Activated naive CD4-positive, alpha-beta T cell treated with anti-CD3 and anti-CD28 coated beads, Interleukin-2, amount 10 ng/mL, durations not matched to agents 7 days and 5 days (primary cell): Measurements from ENCODE around the gene MAPK8IP3.
"Not testable (repeated sequence)": the region's sequence is repeated elsewhere in the genome, so short reads cannot be mapped to it uniquely, and the experiment has no call there.

ENCODE experiments used
- CTCF ChIA-PET: fragments of 350-600 bp; sonication (Branson Sonifier 250); formaldehyde crosslinking; loops from one replicate; lab custom pipeline; 2021; ENCODE audit warnings: antibody characterized with exemption; lab: Charles Lee
- DNase-seq: peaks from one replicate; pipeline ENCODE4 v3.0.0-alpha.2; 2020
- H3K27ac Mint-ChIP-seq: one replicate; pipeline ENCODE4 v1.8.0; 2021; ENCODE audit warnings: mild to moderate bottlenecking, moderate library complexity, mixed read lengths
- H3K27me3 Mint-ChIP-seq: one replicate; pipeline ENCODE4 v1.8.0; 2021; ENCODE audit warnings: mild to moderate bottlenecking, mixed read lengths
- H3K36me3 Mint-ChIP-seq: one replicate; pipeline ENCODE4 v1.8.0; 2021; ENCODE audit warnings: mixed read lengths
- H3K4me1 Mint-ChIP-seq: one replicate; pipeline ENCODE4 v1.8.0; 2021; ENCODE audit warnings: mixed read lengths
- H3K4me3 Mint-ChIP-seq: one replicate; pipeline ENCODE4 v1.8.0; 2021; ENCODE audit warnings: mild to moderate bottlenecking, moderate library complexity, mixed read lengths
- H3K9me3 Mint-ChIP-seq: one replicate; pipeline ENCODE4 v1.8.0; 2021; ENCODE audit warnings: mixed read lengths

MAPK8IP3 gene

DNA sequence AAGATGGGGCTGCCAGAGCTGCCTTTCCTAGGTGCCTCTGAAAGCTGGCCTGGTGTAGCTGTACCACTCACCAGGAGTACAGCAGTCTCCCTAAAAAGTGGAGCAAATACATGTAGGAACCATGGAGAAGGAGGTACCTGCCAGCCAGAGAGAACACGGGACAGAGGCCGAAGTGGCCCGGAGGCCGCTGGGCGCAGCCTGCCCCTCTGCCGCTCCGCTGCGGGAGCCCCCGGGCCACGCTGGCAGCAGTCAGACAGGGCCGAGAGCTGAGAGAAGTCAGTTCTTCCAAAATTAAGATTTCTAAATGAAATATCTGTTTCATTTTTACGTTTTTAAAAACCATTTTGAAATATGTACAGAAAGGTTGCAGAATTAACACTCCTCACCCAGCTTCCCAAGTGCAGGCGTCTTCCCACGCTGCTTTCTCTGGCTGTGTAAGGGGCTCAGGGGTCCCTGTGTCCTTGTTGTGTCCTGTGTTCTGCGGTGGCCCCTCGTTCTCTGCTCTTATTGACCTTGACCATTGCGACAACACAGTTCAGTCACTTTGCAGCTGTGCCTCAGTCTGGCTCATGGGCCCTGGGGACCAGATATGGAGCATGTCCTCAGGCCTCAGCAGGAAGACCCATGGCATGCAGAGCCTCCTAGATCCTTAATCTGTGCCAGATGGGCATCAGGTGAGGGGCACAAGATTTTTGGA lies 5.0 kb downstream of the MAPK8IP3 start:
- CTCF ChIA-PET = interaction anchor here (0.7 kb wide), 1 partner anchor 13 kb away, joined by 3 read pairs; no protein-coding TSS in a partner anchor
- H3K36me3 Mint-ChIP-seq = peaks cover 11% of the 10 kb centered on the region
- no peaks in the 10 kb centered on the region for H3K9me3 Mint-ChIP-seq
- no peaks in the 10 kb centered on the region for H3K27me3 Mint-ChIP-seq
- H3K4me1 Mint-ChIP-seq = peaks cover 17% of the 10 kb centered on the region
- DNase-seq = no peak
- no peak overlapping the region for H3K27ac Mint-ChIP-seq
- H3K4me3 Mint-ChIP-seq = no peak overlapping the region

DNA sequence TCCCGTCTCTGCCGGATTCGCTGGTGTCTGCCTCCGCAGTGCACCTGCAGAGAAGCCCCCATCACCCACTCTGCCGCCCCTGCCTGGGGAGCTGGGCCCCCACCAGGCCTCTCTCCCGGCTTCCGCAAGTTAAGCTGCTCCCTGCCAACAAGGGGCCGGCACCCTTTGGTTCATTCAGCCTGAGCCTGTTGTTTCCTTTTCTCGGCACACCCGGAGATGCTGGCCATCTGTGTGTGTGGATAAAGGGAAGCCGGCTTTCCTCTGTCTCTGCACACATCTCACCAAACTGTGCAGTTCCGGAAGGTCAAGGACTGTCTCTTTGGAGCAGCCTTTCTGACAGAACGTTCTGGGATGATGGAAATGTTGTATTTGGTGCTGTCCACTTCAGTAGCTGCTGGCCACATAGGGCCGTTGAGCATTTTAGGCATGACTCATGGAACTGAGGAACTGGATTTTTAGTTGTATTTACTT lies 6.8 kb downstream of the MAPK8IP3 start:
- no peaks in the 10 kb centered on the region for H3K27me3 Mint-ChIP-seq
- H3K9me3 Mint-ChIP-seq = no peaks in the 10 kb centered on the region
- peaks cover 4% of the 10 kb centered on the region for H3K36me3 Mint-ChIP-seq
- peaks cover 11% of the 10 kb centered on the region for H3K4me1 Mint-ChIP-seq
- H3K4me3 Mint-ChIP-seq = no peak overlapping the region
- H3K27ac Mint-ChIP-seq = peak overlapping the region; percentile 24
- CTCF ChIA-PET = no interaction called here
- DNase-seq = no peak

DNA sequence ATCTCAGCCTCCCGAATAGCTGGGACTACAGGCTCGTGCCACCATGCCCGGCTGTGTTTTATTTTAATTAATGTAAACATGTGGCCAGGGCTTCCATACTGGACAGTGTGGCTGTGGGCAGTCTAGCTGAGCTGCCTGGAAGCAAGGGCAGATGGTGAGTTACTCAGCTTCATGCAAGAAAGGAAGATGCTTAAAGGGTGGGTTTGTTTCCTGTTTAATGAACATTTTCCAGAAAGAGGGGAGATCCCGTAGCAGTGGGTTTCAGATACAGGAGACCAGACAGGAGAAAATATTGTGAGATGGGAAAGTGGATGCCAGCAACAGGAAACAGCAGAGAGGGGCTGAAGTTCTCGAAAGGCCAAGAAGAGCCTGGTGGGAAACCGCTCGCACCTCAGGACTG lies 7.3 kb downstream of the MAPK8IP3 start:
- H3K4me1 Mint-ChIP-seq = peaks cover 6% of the 10 kb centered on the region
- no peaks in the 10 kb centered on the region for H3K9me3 Mint-ChIP-seq
- H3K27me3 Mint-ChIP-seq = no peaks in the 10 kb centered on the region
- H3K4me3 Mint-ChIP-seq = no peak overlapping the region
- CTCF ChIA-PET = no interaction called here
- no peak for DNase-seq
- no peak overlapping the region for H3K27ac Mint-ChIP-seq
- H3K36me3 Mint-ChIP-seq = peaks cover 4% of the 10 kb centered on the region

DNA sequence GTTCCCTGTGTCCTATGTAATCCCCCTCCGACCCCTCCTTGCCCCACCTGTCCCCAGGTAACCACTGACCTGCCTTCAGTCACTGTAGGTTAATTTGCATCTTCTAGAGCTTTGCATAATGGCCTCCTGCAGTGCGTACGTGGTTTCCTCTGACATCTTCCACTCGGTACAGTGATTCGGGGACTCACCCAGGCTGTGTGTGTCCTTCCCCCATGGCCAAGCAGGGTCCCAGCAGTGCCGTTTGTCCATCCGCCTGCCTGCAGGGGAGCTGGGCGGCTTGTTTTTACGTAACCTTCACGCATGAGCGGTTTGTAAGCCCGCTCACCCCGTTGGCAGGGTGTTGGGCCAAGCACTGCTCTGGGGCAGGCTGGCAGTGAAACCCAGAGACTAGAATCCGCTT lies 7.9 kb downstream of the MAPK8IP3 start:
- no peaks in the 10 kb centered on the region for H3K9me3 Mint-ChIP-seq
- no peak for DNase-seq
- no peak overlapping the region for H3K27ac Mint-ChIP-seq
- H3K4me3 Mint-ChIP-seq = no peak overlapping the region
- H3K4me1 Mint-ChIP-seq = peaks cover 4% of the 10 kb centered on the region
- H3K27me3 Mint-ChIP-seq = no peaks in the 10 kb centered on the region
- CTCF ChIA-PET = interaction anchor here (0.7 kb wide), 1 partner anchor 9 kb away, joined by 4 read pairs; no protein-coding TSS in a partner anchor
- peaks cover 4% of the 10 kb centered on the region for H3K36me3 Mint-ChIP-seq

DNA sequence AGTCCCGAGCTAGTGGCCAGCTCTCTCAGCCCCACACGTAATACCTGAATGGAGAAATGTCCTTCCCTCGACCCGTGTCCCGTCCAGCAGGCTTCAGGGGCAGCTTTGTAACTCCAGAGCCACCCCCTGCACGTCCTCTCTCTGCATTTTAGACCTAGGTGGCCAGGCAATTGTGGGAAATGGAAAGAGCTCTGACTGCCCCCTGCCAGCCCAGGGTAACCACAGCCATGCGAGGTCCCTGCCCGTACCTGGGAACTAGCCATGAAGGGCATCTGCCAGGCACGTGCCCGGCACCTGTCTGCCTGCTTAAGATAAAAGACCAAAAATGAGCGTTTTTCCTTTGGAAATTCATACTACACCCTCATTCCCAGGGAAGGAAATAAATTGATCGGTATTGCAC lies 9.2 kb downstream of the MAPK8IP3 start:
- H3K36me3 Mint-ChIP-seq = peaks cover 4% of the 10 kb centered on the region
- CTCF ChIA-PET = interaction anchor here (0.8 kb wide), 1 partner anchor 17 kb away, joined by 3 read pairs; no protein-coding TSS in a partner anchor
- H3K9me3 Mint-ChIP-seq = no peaks in the 10 kb centered on the region
- H3K4me3 Mint-ChIP-seq = no peak overlapping the region
- no peak overlapping the region for H3K27ac Mint-ChIP-seq
- no peaks in the 10 kb centered on the region for H3K27me3 Mint-ChIP-seq
- DNase-seq = no peak
- peaks cover 16% of the 10 kb centered on the region for H3K4me1 Mint-ChIP-seq

DNA sequence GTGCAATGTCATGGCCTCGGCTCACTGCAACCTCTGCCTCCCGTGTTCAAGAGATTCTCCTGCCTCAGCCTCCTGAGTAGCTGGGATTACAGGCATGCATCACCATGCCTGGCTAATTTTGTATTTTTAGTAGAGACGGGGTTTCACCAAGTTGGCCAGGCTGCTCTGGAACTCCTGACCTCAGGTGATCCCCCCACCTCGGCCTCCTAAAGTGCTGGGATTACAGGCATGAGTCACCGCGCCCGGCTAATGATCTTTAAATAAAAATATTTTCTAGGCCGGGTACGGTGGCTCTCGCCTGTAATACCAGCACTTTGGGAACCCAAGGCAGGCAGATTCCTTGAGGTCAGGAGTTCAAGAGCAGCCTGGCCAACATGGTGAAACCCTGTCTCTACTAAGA lies 12.2 kb downstream of the MAPK8IP3 start:
- H3K36me3 Mint-ChIP-seq, H3K4me3 Mint-ChIP-seq, H3K9me3 Mint-ChIP-seq, DNase-seq, H3K27ac Mint-ChIP-seq, H3K27me3 Mint-ChIP-seq, CTCF ChIA-PET: not testable (repeated sequence)
- peaks cover 40% of the 10 kb centered on the region for H3K4me1 Mint-ChIP-seq

DNA sequence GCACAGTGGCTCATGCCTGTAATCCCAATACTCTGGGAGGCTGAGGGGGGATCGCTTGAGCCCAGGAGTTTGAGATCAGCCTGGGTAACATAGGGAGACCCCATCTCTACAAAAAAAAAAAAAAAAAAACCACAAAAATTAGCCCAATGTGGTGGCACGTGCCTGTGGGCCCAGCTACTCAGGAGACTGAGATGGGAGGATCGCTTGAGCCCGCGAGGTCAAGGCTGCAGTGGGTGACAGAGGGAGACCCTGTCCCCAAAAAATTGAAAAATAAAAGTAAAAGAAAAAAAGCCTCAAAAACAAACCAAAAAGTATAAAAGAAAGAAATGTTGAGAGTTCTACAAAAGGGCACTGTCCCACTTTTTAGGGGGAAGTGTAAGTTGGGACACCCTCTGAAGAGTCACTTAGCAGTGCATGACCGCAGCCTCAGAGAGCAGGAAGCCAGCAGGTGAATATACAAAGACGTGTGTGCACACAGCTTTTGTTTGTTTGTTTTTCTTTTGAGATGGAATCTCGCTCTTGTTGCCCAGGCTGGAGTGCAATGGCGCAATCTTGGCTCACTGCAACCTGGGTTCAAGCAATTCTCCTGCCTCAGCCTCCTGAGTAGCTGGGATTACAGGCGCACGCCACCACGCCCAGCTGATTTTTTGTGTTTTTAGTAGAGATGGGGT lies 13.7 kb downstream of the MAPK8IP3 start:
- CTCF ChIA-PET, H3K9me3 Mint-ChIP-seq, H3K36me3 Mint-ChIP-seq, H3K4me3 Mint-ChIP-seq, H3K27me3 Mint-ChIP-seq: not testable (repeated sequence)
- DNase-seq = peak; percentile 35
- H3K4me1 Mint-ChIP-seq = peaks cover 46% of the 10 kb centered on the region
- H3K27ac Mint-ChIP-seq = peak overlapping the region; percentile 77

DNA sequence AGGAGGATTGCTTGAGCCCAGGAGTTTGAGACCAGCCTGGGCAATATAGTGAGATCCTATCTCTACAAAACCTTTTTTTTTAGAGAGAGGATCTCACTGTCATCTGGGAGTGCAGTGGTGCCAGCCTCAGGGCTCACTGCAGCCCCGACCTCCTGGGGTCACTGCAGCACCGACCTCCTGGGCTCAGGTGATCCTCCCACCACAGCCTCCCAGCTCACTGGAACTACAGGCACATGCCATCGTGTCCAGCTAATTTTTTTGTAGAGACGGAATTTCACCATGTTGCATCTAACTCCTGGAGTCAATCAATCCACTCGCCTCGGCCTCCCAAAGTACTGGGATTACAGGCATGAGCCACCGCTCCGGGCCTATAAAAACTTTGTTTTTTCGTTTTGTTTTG lies 15.4 kb downstream of the MAPK8IP3 start:
- peaks cover 46% of the 10 kb centered on the region for H3K4me1 Mint-ChIP-seq
- H3K27me3 Mint-ChIP-seq = no peaks in the 10 kb centered on the region
- H3K4me3 Mint-ChIP-seq = no peak overlapping the region
- no peak for DNase-seq
- H3K9me3 Mint-ChIP-seq = no peaks in the 10 kb centered on the region
- H3K27ac Mint-ChIP-seq = peak overlapping the region; percentile 75
- CTCF ChIA-PET = no interaction called here
- H3K36me3 Mint-ChIP-seq = peaks cover 7% of the 10 kb centered on the region

DNA sequence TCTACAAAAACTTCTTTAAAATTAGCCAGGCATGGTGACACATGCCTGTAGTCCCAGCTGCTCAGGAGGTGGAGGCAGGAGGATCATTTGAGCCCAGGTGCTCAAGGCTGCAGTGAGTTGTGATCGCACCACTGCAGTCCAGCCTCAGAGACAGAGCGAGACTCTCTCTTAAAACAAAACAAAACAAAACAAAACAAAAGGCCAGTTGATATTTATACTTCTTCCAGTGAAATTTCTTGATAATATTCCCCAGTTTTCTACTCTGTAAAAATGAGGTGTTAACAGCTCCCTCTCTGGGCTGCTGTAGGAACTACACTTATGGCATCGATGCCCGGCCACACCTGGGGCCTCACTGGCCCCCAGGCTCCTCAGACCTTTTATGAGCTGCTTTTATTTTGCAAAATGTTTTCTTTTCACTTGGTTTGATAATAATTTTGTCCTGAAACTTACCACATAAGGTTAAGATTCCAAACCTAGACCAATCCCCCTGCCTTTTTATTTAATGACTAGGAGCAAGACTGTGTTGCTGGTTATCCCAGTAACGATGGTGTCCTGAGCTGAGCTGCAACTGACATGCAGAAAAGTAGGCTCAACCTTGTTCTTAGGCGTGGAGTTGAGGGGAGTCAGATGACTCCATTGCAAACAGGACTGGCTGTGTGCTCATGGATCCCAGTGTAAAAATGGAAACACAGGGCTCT lies 17.6 kb downstream of the MAPK8IP3 start:
- H3K4me1 Mint-ChIP-seq = peaks cover 46% of the 10 kb centered on the region
- CTCF ChIA-PET = interaction anchor here (0.6 to 1.4 kb wide), 11 partner anchors 13 to 621 kb away, joined by 3 to 4 read pairs (median 3); no protein-coding TSS in a partner anchor
- no peaks in the 10 kb centered on the region for H3K9me3 Mint-ChIP-seq
- no peak overlapping the region for H3K4me3 Mint-ChIP-seq
- H3K27ac Mint-ChIP-seq = peak overlapping the region; percentile 72
- DNase-seq = peak; percentile 64
- peaks cover 17% of the 10 kb centered on the region for H3K36me3 Mint-ChIP-seq
- H3K27me3 Mint-ChIP-seq = no peaks in the 10 kb centered on the region

DNA sequence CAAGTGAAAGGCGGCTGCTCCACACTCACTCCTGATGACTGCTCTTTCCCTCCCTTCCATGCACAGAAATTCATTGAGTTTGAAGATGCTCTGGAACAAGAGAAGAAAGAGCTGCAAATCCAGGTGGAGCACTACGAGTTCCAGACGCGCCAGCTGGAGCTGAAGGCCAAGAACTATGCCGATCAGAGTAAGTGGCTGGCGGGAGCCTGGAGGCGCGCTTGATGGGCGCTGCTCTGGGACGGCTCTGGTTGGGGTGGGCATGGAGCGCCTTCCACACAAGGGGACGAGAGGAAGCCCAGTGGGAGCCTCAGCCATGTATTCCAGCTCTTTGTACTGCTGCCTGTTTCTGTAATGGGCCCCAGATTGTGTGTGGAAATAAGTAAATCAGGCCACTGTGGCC lies 18.5 kb downstream of the MAPK8IP3 start:
- peaks cover 38% of the 10 kb centered on the region for H3K4me1 Mint-ChIP-seq
- H3K27me3 Mint-ChIP-seq = no peaks in the 10 kb centered on the region
- no peak overlapping the region for H3K4me3 Mint-ChIP-seq
- DNase-seq = no peak
- H3K36me3 Mint-ChIP-seq = peaks cover 21% of the 10 kb centered on the region
- CTCF ChIA-PET = interaction anchor here (1.0 to 1.5 kb wide), 4 partner anchors 14 to 23 kb away, joined by 3 to 5 read pairs (median 4); no protein-coding TSS in a partner anchor
- H3K9me3 Mint-ChIP-seq = no peaks in the 10 kb centered on the region
- H3K27ac Mint-ChIP-seq = no peak overlapping the region

DNA sequence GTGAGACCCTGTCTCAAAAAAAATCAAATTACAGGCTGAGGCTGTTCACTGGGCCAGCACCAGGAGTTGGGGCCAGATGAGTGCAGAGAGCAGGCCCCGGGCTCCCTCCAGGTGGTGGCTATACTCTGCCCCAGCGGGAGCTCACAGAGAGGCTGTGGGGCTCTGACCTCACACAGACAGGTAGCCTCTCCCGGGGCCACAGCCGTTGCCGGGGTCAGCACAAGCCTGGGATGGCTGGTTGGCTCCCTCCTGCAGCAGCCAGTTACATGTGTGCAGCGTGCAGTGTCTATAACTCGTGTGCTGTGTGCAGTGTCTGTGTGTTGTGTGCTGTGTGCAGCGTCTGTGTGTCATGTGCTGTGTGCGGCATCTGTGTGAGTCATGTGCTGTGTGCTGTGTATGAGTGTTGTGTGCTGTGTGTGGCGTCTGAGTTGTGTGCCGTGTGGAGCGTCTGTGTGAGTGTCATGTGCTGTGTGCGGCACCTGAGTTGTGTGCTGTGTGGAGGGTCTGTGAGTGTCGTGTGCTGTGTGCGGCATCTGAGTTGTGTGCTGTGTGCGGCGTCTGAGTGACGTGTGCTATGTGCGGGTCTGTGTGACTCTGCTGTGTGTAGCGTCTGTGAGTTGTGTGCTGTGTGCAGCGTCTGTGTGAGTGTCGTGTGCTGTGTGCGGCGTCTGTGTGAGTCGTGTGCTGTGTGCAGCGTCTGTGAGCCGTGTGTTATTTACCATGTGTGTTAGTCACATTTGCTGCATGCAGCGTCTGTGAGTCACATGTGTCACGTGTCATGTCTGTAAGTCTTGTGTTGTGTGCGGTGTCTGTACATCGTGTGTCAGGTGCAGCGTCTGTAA lies 20.9 kb downstream of the MAPK8IP3 start:
- no peak overlapping the region for H3K4me3 Mint-ChIP-seq
- H3K9me3 Mint-ChIP-seq = no peaks in the 10 kb centered on the region
- H3K27me3 Mint-ChIP-seq = no peaks in the 10 kb centered on the region
- peaks cover 21% of the 10 kb centered on the region for H3K36me3 Mint-ChIP-seq
- CTCF ChIA-PET = no interaction called here
- peak overlapping the region; percentile 4 for H3K27ac Mint-ChIP-seq
- no peak for DNase-seq
- peaks cover 19% of the 10 kb centered on the region for H3K4me1 Mint-ChIP-seq

DNA sequence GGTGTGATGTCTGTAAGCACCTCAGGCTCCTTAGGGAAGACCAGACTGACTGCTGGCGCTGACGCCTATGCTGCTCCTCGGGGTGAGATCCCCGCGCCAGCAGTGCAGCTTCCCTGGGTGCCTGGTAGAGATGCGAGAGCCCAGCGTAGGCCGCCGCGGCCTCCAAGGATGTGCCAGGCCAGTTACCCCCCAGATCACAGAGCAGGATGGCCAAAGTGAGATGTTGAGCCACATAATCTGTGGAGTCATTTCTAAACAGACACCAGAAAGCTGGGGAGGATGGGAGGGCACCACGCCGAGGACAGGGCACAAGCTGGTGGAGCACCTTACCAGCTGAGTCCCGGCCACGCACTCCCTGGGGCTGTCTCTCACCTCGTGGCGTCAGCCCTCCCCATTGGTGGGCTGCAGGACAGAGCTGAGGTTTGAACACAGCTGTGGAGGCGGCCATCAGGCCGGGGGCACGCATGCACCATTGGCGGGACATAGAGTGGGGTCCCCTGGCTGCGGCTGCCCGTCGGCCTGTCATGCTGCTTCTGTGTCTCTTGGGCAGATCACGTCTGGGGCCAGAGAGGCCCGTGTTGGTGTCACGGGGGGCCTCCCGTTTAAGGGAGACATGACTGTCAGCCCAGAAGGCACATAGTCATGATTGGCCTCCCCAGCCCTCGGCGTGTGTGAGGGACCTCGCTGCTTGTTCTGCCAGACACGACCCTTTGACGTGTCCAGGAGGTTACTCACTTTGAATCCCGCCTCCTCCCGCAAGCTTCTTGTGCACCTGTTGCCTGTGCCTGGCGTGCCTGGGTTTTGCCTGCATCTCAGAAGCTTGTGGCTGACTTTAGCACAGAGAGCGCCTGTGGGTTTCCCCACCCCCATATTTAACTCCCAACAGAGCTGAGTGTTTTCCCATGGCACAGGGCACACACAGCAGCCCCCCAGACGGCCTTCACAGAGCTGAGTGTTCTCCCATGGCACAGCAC lies 21.9 kb downstream of the MAPK8IP3 start:
- H3K27me3 Mint-ChIP-seq = no peaks in the 10 kb centered on the region
- CTCF ChIA-PET = no interaction called here
- H3K9me3 Mint-ChIP-seq = no peaks in the 10 kb centered on the region
- no peak for DNase-seq
- peaks cover 22% of the 10 kb centered on the region for H3K36me3 Mint-ChIP-seq
- H3K4me1 Mint-ChIP-seq = peaks cover 9% of the 10 kb centered on the region
- H3K27ac Mint-ChIP-seq = peak overlapping the region; percentile 4
- H3K4me3 Mint-ChIP-seq = no peak overlapping the region

DNA sequence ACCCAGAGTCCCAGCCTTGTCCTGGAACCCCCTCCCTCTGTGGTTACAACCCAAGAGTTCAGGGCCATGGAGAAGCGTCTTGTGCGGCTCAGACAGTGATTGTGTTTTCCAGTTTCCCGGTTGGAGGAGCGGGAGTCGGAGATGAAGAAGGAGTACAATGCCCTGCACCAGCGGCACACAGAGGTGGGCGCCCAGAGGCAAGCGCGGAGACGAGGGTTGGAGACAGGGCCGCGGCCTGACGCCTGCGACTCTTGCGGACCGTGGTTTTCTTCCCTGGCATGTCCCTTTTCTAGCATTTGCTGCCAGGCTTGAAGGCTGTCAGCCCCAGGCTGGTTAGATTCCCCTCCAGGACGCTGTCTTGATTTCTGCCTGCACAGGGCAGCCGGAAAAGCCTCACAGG lies 23.0 kb downstream of the MAPK8IP3 start:
- Mint-ChIP-seq H3K4me1 (no peaks in the 10 kb centered on the region), H3K36me3 (peaks cover 25% of the 10 kb centered on the region), H3K9me3 (no peaks in the 10 kb centered on the region), H3K4me3 (no peak overlapping the region), H3K27ac (no peak overlapping the region), H3K27me3 (no peaks in the 10 kb centered on the region)
- DNase-seq = no peak
- CTCF ChIA-PET = interaction anchor here (1.3 kb wide), 1 partner anchor 23 kb away, joined by 4 read pairs; the partner anchor contains the start of gene MAPK8IP3
